Measurements from ENCODE around the gene SMIM45.

SMIM45 gene

GRCh38 chr22:41971431-41971830 is 19.5 kb downstream of the SMIM45 start:
- DNase-seq: no peak

DNA sequence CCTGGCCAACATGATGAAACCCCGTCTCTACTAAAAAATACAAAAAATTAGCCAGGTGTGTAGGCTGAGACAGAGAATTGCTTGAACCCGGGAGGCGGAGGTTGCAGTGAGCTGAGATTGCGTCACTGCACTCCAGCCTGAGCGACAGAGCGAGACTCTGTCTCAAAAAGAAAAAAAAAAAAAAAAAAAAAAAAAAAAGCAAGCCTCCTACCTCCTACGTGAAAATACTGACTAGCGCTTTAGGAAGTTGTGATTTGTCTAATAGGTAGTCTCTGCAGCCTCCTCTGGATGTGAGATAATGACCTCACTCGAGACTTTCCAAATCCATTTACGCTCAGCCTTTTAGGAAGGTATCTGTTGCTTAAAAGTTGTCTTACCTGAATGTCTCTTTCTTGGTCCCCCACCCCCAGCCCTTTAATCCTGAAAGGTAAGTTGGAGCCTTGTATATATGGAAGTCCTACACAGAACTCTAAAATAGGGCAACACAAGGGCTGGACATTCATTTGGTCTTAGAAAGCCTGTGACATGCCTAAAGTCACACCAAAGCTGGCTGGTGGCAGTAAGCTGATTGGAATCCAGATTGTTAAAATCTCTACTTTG is 22.8 kb downstream of the SMIM45 start:
- no peak for DNase-seq

- DNase-seq: no peak
Measured at GRCh38 chr22:41975299-41976069, 23.5 kb downstream of the SMIM45 start.

- no peak for DNase-seq
Measured at GRCh38 chr22:41976070-41976901, 24.3 kb downstream of the SMIM45 start.

DNA sequence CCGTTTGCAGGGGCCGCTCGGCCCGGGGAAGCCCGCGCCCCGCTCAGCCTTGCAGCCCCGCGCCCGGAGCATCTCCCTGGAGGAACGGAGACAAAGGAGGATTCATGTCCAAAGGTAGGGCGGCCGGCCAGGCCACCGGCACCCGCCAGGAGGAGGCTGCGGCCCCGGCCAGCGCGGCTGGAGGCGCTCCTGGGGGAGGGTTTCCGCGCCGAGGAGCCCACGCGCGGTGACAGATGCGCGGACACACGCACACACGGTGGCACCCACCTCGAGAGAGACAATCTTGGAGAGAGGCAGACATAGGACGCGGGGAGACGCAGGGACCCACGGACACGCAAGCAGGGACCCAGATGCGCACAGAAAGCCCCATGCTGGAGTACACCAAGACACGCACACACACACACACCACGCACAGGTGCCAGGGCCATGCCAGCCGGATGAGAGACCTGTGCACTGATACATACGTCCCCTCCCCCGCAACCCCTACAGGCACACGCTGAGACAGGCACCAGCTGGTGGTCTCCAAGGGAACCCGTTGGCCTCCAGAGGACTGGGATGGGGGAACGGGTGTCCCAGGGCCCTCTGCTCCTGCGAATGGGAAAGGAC is 25.1 kb downstream of the SMIM45 start:
- no peak for DNase-seq

DNA sequence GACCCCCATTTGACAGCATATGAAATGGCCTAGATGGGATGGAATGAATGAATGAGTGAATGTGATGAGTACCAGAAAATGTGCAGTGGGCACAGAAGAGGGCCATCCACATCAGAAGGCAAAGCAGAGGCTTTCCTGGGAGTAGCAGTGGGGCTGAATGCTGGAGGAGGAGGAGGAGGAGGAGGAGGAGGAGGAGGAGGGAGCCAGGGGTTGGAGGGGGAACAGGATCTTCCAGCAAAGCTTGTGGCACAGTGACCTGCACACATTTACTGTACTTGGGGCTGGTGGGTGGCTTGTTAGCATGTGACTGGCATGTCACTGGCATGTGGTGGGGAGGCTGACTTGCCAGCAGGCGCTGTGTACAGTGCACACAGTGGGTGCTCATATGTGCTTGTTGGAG is 26.8 kb downstream of the SMIM45 start:
- no peak for DNase-seq

DNA sequence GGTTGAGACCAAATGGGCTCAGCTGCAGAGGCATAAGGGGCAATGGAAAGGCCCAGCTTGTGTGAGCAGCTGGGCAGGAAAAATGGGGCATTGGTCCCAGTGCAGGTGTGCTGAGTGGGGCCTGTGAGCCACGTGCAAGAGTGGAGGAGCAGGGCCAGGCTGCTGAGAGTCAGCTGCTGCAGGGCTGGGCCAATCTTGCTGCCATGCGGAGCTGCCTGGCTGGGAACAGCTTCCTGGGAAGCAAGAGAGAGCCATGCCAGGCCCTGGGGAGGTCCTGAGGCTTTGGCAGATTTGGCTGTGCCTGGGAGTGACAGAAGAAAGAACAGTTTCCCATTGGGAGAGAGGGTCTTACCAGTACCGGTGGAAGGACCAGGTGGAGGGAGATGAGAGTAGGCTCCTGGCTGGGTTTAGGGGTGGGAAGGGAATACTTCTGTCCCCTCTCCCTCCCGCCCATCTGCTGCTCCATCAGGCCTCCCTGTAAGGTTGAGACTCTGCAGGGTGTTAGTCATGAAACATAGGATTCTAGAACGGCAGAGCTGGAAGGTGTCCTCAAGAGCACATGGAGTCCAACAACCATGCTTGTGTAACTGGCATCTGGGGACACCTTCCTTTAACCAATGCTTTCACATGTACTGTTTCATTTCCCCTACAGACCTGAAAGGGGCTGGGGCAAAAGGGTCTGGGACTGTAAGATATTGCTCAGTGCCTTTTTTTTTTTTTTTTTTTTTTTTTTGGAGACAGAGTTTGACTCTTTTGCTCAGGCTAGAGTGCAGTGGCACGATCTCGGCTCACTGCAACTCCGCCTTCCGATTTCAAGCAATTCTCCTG is 27.7 kb downstream of the SMIM45 start:
- DNase-seq: no peak

DNA sequence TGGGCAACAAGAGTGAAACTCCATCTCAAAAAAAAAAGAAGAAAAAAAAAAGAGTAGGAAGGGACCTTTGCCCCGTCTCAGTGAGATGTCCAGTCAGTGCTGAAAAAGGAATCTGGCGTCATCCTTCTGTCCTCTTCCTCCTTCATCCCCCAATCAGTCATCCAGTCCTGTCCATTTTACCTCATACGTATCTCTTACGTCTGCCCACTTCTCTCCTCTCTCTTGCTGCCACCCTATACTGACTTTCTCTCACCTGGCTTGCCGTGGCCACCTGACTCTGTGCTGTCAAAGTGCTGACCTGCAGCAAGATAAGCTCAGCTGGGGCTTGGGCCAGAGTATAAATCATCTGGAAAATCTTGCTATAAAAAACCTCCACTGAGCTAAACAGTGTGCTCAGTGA is 30.9 kb downstream of the SMIM45 start:
- no peak for DNase-seq

DNA sequence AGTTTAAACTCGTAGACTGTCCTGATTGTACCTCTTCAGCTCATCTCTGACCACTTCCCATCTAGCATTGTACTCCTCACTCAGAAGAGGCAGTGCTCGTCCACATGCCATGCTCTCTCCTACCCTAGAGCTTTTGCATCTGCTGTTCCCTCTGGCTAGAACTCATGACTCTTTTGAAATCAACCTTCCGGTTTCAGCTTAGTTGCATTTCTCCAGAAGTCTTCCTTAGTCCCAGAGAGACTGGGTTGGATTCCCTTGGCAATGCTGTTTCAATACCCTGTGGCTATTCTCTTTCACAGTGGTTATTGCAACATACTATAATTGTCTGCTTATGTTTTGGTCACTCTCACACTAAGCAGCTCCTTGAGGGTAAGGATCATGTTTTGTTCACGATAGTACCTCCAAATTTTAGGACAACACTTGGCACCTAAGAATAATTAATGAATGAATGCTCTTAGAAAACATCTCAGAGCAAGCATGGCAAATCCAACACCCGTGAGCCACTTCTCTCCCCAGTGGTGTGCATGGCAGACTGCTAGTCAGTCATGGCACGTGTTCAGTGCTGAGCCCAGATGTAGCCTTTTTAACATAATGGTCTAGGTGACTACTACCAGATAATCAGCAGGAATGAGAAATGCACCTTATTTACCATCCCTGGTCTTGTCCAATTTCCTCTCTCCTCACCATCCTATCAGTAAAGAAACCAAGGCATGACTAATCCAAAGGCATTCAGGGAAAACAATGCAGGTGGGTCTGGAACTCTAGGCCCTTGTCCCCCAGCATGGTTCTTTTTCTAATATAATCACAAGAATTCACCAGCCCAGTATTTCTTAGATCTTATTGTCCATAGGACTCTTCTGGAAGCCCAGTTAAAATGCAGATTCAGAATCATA is 31.8 kb downstream of the SMIM45 start:
- DNase-seq: no peak

- no peak for DNase-seq
Measured at GRCh38 chr22:41987276-41987675, 35.3 kb downstream of the SMIM45 start.

DNA sequence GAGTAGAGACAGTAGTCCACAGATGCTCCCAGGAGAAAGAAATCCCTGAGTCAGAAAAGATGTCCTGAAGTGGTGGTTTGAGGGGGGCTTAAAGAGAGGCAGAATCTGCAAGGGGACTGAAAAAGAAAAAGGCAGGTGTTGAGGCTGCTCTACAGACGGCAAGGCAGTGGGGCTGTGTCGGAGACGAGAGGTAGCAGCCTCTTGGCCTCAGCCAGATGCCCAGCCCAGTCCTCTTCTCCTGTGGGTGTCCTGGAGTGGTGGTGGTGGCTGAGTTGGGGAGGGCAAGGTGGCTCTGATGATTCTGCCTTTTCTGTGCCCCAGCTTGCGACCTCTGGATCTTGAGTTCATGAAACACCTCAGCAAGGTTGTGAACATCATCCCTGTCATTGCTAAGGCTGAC is 37.3 kb downstream of the SMIM45 start:
- DNase-seq: no peak

DNA sequence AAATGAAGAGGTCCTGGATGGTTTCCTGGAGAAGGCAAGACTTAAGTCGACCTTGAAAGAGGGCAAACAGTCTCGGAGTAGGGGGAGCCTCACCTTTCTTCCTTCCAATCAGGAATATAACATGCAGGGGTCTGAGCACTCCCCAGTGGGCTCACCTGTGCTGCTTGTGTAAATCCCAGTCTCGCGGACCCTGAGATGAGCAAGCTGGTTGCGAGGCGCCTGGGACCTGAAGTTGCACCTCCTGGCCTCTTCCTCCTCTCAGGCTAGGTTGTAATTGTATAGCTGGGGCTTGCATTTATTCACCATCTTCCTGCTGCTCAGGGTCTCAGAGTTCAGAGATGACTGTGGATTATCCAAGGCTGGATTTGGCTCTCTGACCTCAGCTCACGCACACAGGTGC is 39.2 kb downstream of the SMIM45 start:
- no peak for DNase-seq

GRCh38 chr22:41992496-41992895 is 40.5 kb downstream of the SMIM45 start:
- DNase-seq: no peak

GRCh38 chr22:41995211-41995610 is 43.3 kb downstream of the SMIM45 start:
- no peak for DNase-seq

DNA sequence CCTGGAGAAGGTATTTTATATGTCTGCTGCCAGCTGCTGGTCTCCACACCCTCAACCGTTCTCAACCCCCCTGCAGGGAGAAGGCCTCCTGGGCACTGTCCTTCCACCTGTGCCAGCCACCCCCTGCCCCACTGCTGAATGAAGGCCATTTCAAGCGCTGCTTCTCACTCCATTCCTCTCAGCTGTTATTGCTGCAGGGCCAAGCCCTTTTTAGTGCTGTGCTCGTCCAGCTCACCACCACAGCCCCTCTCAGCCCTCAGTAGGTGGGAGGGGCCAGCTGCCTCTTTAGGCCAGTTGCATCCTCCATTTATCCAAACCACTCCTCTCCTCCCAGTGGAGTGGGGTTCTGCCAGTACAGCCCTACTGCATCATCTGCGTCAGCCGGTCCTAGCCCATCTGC is 44.9 kb downstream of the SMIM45 start:
- DNase-seq: no peak

GRCh38 chr22:41998361-41999261 is 46.7 kb downstream of the SMIM45 start, which contains the start of gene WBP2NL:
Gene WBP2NL, plus strand, starts transcription at chr22:41998788. Its CDS starts 31 bp downstream, at chr22:41998819.
- peak; percentile 36 for DNase-seq

GRCh38 chr22:42000466-42000865 is 48.5 kb downstream of the SMIM45 start:
- no peak for DNase-seq

DNA sequence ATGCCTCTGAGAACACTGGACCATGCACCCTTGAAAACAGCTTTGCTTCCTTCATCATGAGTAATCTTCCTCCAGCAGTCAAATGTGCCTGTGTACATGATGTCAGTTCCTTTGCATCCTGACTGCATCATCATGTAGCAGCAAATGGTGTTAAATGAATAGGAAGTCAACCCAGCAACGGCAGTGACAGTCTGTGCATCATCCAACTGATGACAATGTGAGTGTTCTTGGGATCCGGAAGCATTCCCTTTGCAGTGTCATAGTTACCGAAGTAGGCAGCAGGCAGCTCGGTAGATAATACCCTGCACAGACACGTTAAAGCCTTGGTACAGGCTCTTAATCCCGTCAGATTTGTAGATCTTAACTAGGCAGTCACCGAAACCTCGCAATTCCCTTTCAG is 49.2 kb downstream of the SMIM45 start:
- no peak for DNase-seq

- no peak for DNase-seq
Measured at GRCh38 chr22:42001706-42002105, 49.8 kb downstream of the SMIM45 start.

DNA sequence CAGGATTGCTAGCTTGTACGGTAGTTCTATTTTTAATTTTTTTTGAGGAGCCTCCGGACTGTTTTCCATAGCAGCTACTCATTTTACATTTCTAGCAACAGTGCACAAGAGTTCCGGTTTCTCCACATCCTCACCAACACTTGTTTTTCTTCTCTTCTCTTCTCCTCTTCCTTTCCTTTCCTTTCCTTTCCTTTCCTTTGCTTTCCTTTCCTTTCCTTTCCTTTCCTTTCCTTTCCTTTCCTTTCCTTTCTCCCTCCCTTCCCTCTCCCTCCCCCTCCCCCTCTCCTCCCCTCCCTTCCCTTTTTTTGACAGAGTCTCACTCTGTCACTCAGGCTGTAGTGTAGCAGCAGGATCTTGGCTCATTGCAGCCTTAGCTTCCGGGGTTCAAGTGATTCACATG is 56.0 kb downstream of the SMIM45 start:
- DNase-seq: no peak

All from NCI-H187 treated with DMSO at 0.1 percent for 48 hours (cell line).